HG03108 (cell line): ENCODE results near the gene XPC.
"Not testable (repeated sequence)": the region's sequence is repeated elsewhere in the genome, so short reads cannot be mapped to it uniquely, and the experiment has no call there.

Experiments used
- ATAC-seq: cut with Tn5 transposase; IDR thresholded peaks from one replicate; pipeline ENCODE4 v1.9.1; 2021; ENCODE audit warnings: moderate library complexity; ENCODE audit not compliant: unreplicated experiment

Gene XPC

DNA sequence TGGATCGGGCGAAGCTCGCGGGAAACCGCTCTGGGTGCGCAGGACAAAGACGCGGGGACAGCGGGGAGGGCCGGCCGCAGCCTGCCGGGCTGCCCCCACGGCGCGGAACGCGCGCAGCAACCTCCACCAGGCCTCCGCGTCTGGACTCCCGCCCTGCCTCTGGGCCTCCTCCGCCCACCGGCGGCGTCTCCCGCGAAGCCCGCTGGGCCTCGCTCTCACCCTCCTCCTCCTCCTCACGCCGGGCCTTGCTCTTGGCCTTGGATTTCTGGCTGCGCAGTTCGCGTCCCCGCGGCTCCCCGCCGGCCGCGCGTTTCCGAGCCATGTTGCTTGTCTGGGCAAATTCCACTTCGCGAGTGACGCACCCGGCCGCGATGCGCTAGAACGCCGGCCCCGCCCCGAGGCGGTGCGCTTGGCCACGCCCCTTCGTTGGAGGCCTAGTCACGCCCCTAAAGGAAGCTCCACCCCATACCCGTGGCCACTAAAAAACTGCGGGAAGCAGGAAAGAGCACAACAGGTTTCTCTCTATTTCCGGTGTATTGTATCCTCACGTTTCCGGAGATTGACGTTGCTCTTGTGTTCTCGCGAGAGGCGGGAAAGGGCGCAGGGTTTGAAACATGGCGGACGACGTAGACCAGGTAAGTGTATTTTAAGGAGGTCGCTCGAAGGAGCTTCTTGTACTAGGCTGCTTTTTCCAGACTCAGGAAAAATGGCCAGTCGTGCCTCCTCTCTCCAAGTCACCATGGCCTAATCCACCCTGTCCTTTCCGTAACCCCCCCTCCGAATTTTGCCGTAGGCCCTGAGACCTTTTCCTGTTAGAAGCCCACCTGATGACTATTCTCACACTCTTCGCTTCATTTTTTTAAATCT is at the start of gene XPC, which contains the start of gene LSM3:
Gene XPC, minus strand, starts transcription at position 355 of the 867 bp plus-strand sequence. Its CDS starts 33 bp downstream, at position 322.
Gene LSM3, plus strand, starts transcription at position 571 of the 867 bp plus-strand sequence. Its CDS starts 44 bp downstream, at position 615.
- ATAC-seq: peak; percentile 91

GRCh38 chr3:14227856-14228255 is 49.5 kb upstream of the XPC start:
- no peak for ATAC-seq

- not testable (repeated sequence) for ATAC-seq
These were observed 48.0 kb upstream of the XPC start for GRCh38 chr3:14226351-14226750.

DNA sequence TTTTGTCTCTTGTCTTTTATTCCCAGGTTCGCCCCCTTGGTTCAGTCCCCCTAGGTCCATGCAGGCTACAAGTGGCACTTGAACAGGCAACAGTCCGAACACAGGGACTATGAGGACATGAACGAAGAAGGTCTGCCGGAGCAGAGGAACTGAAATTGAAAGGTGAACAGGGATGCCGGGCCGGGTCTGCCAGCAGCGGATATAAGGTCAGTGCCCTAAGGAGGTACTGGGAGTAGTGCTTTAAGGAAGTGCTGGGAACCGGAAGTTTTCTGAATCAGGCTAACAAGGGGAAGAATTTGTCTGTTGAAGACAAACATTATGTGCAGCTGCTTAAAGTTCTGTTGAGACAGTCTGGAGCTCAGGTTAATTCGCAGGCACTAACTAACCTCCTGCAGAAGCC is 47.0 kb upstream of the XPC start:
- no peak for ATAC-seq

DNA sequence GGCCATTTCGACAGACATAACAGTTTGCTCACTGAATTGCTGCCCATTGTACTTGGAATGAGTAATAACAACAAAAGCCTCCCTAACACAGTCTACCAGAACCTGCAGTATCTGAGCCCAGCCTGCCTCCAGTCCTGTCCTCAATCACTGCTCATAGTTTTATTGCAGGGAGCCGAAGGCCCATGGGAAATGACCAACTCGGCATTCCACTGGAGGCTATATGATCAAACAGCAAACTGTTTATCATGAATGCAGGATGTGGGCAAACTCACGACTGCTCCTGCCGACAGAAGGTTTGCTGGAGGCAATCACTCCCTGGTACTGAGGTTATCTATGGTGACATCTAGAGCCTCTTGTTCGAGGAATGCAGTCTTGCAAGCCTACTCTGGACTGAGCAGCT is 46.5 kb upstream of the XPC start:
- no peak for ATAC-seq

GRCh38 chr3:14223595-14223994 is 45.2 kb upstream of the XPC start:
- ATAC-seq: no peak

- no peak for ATAC-seq
These were observed 44.6 kb upstream of the XPC start for GRCh38 chr3:14222900-14223594.

DNA sequence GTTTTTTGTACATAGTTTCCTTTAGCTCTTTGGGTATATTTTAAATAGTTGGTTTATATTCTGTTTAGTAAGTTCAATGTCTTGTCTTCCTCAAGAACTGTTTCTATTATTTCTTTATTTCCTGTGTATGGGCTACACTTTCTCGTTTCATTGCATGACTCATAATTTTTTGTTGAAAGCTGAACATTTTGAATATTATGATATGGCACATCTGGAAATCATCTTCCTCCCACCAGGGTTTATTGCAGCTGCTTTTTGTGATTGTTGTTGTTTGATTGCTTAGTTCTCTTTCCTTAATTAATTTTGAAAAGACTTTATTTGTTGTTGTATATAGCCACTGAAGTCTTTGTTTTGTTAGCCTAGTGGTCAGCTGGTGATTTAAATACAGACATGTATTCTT is 44.1 kb upstream of the XPC start:
- no peak for ATAC-seq

GRCh38 chr3:14221902-14222301 is 43.5 kb upstream of the XPC start:
- ATAC-seq: no peak

GRCh38 chr3:14220933-14221332 is 42.5 kb upstream of the XPC start:
- no peak for ATAC-seq

DNA sequence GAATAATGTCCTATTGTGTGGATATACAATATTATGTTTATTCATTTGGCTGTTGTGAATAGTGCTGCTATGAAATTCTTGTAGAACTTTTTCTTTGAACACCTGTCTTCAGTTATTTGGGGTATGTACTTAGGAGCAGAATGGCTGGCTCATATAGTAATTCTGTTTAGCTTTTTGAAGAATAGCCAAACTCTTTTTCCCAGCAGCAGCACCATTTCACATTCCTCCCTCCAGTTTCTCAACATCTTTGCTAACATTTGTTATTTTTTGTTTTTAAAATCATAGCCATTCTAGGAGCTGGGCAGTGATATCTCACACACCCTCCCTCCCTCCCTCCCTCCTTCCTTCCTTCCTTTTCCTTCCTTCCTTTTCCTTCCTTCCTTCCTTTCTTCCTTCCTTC is 40.0 kb upstream of the XPC start:
- ATAC-seq: no peak

DNA sequence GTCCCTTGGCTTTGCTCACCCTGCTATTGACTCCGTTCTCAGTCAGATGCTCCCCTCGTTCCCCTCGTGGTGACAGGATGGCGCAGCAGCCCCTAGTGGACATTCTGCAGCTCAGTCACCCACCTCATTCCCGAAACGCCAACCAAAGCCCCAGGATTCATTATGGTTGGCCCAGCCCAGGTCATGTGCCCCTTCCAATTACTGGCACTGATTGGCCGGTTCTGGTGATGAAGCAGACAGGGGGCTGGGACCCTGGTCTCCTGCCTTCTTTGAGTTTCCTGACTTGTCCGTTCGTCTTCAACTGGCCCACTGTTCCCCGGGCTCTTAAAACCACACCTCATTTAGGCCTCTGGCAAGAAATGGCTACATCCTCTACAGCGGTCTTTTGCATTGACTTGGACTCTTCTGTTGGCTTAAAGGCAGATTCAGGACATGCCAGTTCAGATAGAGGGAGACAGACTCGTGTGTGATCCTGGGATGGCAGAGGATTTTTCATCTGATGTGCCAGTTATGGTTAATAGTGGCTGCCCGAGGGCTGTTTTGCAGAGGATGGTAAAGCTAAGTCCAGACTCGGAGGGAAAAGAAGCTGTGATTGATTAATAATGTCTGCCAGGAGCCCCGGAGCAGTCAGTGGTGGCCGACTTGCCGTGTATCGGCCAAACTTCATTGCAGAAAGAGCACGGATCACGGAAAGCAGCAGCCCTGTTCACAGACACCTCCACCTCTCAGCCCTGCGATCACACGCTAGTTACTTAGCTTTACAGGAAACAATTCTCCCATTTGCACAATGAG is 38.1 kb upstream of the XPC start:
- no peak for ATAC-seq

DNA sequence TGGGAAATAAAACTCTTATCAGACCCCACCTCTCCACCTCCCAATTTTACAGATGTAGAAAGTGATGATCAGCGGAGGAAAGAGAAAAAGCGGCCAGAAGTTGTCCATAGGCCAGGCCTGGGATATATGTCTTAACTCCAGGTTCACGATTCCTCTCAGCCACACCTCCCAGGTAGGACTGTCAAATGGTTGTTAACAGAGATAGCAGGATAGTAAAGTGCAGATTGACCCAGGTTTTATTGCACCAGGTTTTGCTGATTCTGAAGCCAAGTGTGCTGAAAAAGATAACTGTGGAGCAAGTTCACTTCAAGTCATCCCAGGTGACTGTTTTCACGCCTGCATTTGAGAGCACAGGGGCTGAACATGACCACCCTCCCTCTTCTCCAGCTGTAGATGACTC is 36.4 kb upstream of the XPC start:
- no peak for ATAC-seq

- ATAC-seq: no peak
These were observed 34.8 kb upstream of the XPC start for GRCh38 chr3:14213066-14213774.

DNA sequence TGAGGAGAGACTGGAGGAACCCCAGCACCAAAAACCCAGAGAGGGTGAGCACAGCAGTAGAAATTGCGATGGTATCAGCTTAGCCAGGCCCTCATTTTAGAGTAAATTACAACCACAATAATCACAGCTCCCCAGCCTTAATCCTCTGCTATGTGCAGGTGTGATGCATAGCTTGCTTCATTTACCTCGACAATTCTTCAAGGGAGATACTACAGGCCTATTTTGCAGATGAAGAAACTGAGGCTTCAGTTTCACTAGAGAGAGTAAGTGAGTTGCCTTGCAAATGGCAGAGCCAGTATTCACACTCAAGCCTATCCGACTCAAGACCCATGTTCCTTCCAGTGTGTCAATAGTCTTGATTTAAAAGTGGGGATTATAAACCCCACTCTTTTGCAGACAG is 33.6 kb upstream of the XPC start:
- no peak for ATAC-seq

DNA sequence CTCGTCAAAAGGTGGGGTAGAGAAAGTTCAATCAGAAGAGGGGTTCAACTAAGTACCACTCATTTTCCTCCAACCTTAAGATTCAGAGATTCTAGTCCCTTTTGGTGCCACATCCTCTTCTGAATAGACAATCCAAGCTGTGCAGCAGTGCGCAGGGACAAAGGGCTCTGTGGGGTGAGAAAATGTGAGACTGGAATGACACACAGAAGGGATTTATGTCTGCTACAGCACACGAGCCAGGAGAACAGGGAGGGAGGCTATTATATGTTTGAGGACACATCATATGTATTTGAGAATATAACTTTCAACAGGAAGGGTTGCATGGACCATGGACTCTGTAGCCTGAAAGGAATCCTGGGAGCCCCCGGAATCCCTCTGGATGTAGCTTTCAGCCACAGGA is 33.2 kb upstream of the XPC start:
- no peak for ATAC-seq

- ATAC-seq: no peak
These were observed 32.6 kb upstream of the XPC start for GRCh38 chr3:14210843-14211594.

GRCh38 chr3:14210290-14210688 is 31.9 kb upstream of the XPC start:
- no peak for ATAC-seq

DNA sequence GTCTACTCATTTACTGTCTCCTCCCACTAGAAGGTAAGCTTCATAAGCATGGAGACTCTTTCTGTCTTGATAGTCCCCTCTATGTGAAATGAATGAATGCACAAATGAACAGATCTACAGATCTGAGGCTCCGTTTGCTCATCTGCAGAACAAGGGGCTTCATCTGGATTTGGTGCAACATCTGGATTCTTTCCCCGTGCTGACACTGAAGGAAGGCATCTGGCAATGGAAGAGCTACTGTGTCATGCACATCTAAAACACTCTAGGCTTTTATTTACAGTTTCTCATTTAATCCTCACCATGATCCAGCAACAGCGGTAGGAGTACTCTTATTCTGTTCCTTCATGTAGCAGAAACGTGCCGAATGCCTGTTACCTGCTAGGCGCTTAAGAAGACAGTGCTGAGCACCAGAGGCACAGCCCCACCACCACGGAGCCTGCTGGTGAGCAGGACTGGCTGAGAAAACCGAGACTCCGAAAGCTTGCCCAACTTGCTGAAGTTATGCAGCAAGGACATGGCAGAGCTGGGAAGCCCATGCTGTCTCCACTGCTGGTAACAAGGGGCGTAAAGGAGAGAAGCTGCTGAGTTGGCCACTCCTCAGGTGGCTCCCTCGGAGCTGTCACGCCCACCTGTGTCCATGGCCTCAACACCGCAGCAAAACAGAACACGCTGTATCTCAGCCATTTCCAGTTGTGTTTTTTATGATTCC is 31.3 kb upstream of the XPC start:
- no peak for ATAC-seq
